Right lobe of liver (tissue), 4 donors: ENCODE data around the gene BCAR3.

ENCODE experiments used
- CTCF ChIP-seq, 4 donors: fragments of 200-600 bp in 3 of 4; fragments of 450-650 bp in 1 of 4; IDR thresholded peaks; one replicate each; pipeline versions ENCODE4 v1.5.1 to v1.8.0; 2016 to 2022; ENCODE audit warnings: antibody characterized with exemption in 4 of 4, mild to moderate bottlenecking in 2 of 4
- POLR2A ChIP-seq: fragments of 450-650 bp; IDR thresholded peaks from one replicate; pipeline ENCODE4 v1.6.1; 2017; ENCODE audit warnings: antibody characterized with exemption, mild to moderate bottlenecking
- donor health status: DM: no; HTN: no; CAD: no.
- donor health status: DM: no; HTN: no; CAD: no.
- donor health status: DM: no; HTN: yes; CAD: no.

GRCh38 chr1:93723110-93723509 is 41.5 kb upstream of the BCAR3 start:
- no peak for TF ChIP-seq POLR2A
- no peak for TF ChIP-seq CTCF (IDR thresholded peaks at IDR 0.05)
